ENCODE data around the gene MTCL3.

- no peak for TF ChIP-seq NR3C1 (CRISPR knock-in tag; conservative IDR thresholded peaks at IDR 0.05; ENCODE audit: low read depth)
- no peak for TF ChIP-seq NR2C2 (CRISPR knock-in tag; IDR thresholded peaks at IDR 0.05)
- TF ChIP-seq KAT7 (CRISPR knock-in tag; IDR thresholded peaks at IDR 0.05; ENCODE audit: borderline replicate concordance): no peak
- TF ChIP-seq E2F5 (CRISPR knock-in tag; IDR thresholded peaks at IDR 0.05): no peak
Observed at GRCh38 chr6:127522714-127523113, 3.6 kb upstream of the MTCL3 start.
